Endothelial cell of umbilical vein (primary cell): ENCODE data around the gene DCLRE1B. TPM values are rescaled to one million over a fixed set of nuclear protein-coding genes. Genes with fewer than 3 reads are reported as not detected.

Experiments
- BruUV-seq: library from RNA; stranded (reverse); fragments of 400-500 nt; replicated peaks from 2 replicates; lab custom pipeline; 2021; lab: Mats Ljungman, UMichigan
- CTCF ChIA-PET: fragments of 300-600, 350-600 bp; sonication (Branson Sonifier 250); formaldehyde crosslinking; loops from one replicate; lab custom pipeline; 2021; ENCODE audit warnings: antibody characterized with exemption, inconsistent platforms; lab: Charles Lee
- POLR2A ChIA-PET: fragments of 300-600, 350-600 bp; sonication (Branson Sonifier 250); formaldehyde crosslinking; loops from one replicate; lab custom pipeline; 2021; ENCODE audit warnings: antibody characterized with exemption, inconsistent platforms; lab: Charles Lee
- DNase-seq: peaks from one replicate; pipeline ENCODE4 v3.0.0-alpha.2; 2011; ENCODE audit warnings: low read depth, low spot score
- FAIRE-seq: peaks from 2 replicates; lab custom pipeline; 2011; peaks lifted over from hg19 to GRCh38; lab: Jason Lieb, UNC
- H2AFZ ChIP-seq: 2 replicates; pipeline ENCODE4 v1.6.0; 2012; ENCODE audit warnings: low read depth, low read length, control low read depth, inconsistent platforms
- H3K27ac ChIP-seq: 2 replicates; pipeline ENCODE4 v1.5.1; 2011; ENCODE audit warnings: low read depth, mild to moderate bottlenecking, control low read depth, low read length, moderate library complexity; ENCODE audit not compliant: insufficient read depth
- H3K27me3 ChIP-seq, 2 experiments: 2 replicates each; pipeline versions ENCODE4 v1.6.0 to v1.6.1; 2011; ENCODE audit warnings: low read length in 2 of 2, mixed read lengths in 1 of 2; ENCODE audit not compliant: control insufficient read depth in 2 of 2, insufficient read depth in 2 of 2
- H3K36me3 ChIP-seq, 2 experiments: 2 replicates in 1 of 2; 3 replicates in 1 of 2; pipeline ENCODE4 v1.5.1; 2011; ENCODE audit warnings: low read length in 2 of 2, mild to moderate bottlenecking in 1 of 2, moderate library complexity in 1 of 2; ENCODE audit not compliant: control insufficient read depth in 2 of 2, insufficient read depth in 2 of 2; ENCODE audit errors: extremely low read depth in 1 of 2
- H3K4me1 ChIP-seq: 3 replicates; pipeline ENCODE4 v1.5.1; 2011; ENCODE audit warnings: mild to moderate bottlenecking, low read length; ENCODE audit not compliant: control insufficient read depth, insufficient read depth; ENCODE audit errors: extremely low read depth
- H3K4me2 ChIP-seq: 2 replicates; pipeline ENCODE4 v1.6.1; 2011; ENCODE audit warnings: low read length, control low read depth, mixed read lengths; ENCODE audit not compliant: insufficient read depth
- H3K4me3 ChIP-seq, 3 experiments: fragments of 200-600 bp in 1 of 3; sonication (generic), shearing (Covaris generic) in 1 of 3; replicated peaks in 1 of 3; 2 replicates each; pipeline ENCODE4 v1.5.1; 2011 to 2016; ENCODE audit warnings: control low read depth in 3 of 3, low read length in 3 of 3, mild to moderate bottlenecking in 2 of 3, inconsistent platforms in 1 of 3, low read depth in 1 of 3, moderate library complexity in 1 of 3; ENCODE audit not compliant: insufficient read depth in 1 of 3
- H3K79me2 ChIP-seq: 2 replicates; pipeline ENCODE4 v1.6.0; 2012; ENCODE audit warnings: low read length, inconsistent platforms; ENCODE audit not compliant: control insufficient read depth, insufficient read depth
- H3K9ac ChIP-seq: replicated peaks from 2 replicates; pipeline ENCODE3; 2011; ENCODE audit warnings: low read length, control low read depth; ENCODE audit not compliant: insufficient read depth; ENCODE audit errors: extremely low read depth
- H3K9me1 ChIP-seq: replicated peaks from 3 replicates; pipeline ENCODE4 v1.6.0; 2011; ENCODE audit warnings: mild to moderate bottlenecking, low read length; ENCODE audit not compliant: control insufficient read depth, insufficient read depth; ENCODE audit errors: extremely low read depth
- H3K9me3 ChIP-seq: replicated peaks from 2 replicates; pipeline ENCODE4 v1.5.1; 2012; ENCODE audit warnings: low read length, inconsistent platforms; ENCODE audit not compliant: control insufficient read depth, insufficient read depth
- H4K20me1 ChIP-seq: replicated peaks from 2 replicates; pipeline ENCODE3; 2011; ENCODE audit warnings: mild to moderate bottlenecking, low read length; ENCODE audit not compliant: control insufficient read depth, insufficient read depth; ENCODE audit errors: extremely low read depth
- CTCF ChIP-seq, 2 donors: IDR thresholded peaks; 1 replicate in 1 of 2; 2 replicates in 1 of 2; pipeline ENCODE4 v1.5.1; 2011; ENCODE audit warnings: low read length in 2 of 2, mild to moderate bottlenecking in 2 of 2, moderate library complexity in 2 of 2, control low read depth in 1 of 2, inconsistent platforms in 1 of 2, low read depth in 1 of 2; ENCODE audit not compliant: insufficient read depth in 1 of 2; ENCODE audit errors: extremely low read depth in 1 of 2
- EZH2 ChIP-seq: IDR thresholded peaks from 2 replicates; pipeline ENCODE4 v1.6.1; 2012; ENCODE audit warnings: borderline replicate concordance, low read depth, mild to moderate bottlenecking, moderate library complexity, low read length, inconsistent platforms; ENCODE audit not compliant: severe bottlenecking
- FOS ChIP-seq: IDR thresholded peaks from 2 replicates; pipeline ENCODE4 v1.6.1; 2011; ENCODE audit warnings: mild to moderate bottlenecking, low read length, moderate library complexity, borderline replicate concordance; ENCODE audit not compliant: insufficient read depth
- JUN ChIP-seq: IDR thresholded peaks from 2 replicates; pipeline ENCODE4 v1.6.1; 2011; ENCODE audit warnings: borderline replicate concordance, low read depth; ENCODE audit not compliant: insufficient read length, insufficient read depth
- POLR2AphosphoS5 ChIP-seq: IDR thresholded peaks from 2 replicates; pipeline ENCODE4 v1.6.1; 2012; ENCODE audit warnings: low read depth, mild to moderate bottlenecking, control low read depth, low read length, moderate library complexity; ENCODE audit not compliant: insufficient read depth
- dilution Hi-C: fragments of 300-500 bp; cut with MboI; formaldehyde crosslinking; loops from one replicate; pipeline ENCODE4 v1.15.0; 2019; ENCODE audit warnings: low sequenced_read_pairs; ENCODE audit not compliant: extremely low pct_ligation_motif_present
- intact Hi-C: fragments of 100-400 bp; cut with micrococcal nuclease; formaldehyde crosslinking; loops from one replicate; pipeline ENCODE4 v1.10.0; 2022
- polyA plus RNA-seq, 4 experiments: library from polyadenylated mRNA; depleted of rRNA in 3 of 4; stranded (reverse) in 3 of 4; unstranded in 1 of 4; fragments of >200 nt; gene quantifications; 2 replicates each; pipeline versions ENCODE4 v1.2.1 to v1.2.3, GENCODE V29; 2011 to 2012; ENCODE audit warnings: missing spikeins in 1 of 4
- total RNA-seq: library from RNA; stranded (reverse); gene quantifications from 2 replicates; pipeline ENCODE4 v1.2.3, GENCODE V29; 2021
- TF ChIP-seq, protein P1 (sequence below): IDR thresholded peaks from 2 replicates; pipeline ENCODE4 v1.6.1; 2011; ENCODE audit not compliant: insufficient read depth, insufficient read length

DCLRE1B gene
- total and polyA plus RNA-seq, 2 donors (not counting 3 experiments of a cell fraction or from before 2014, with no cell fraction given) = 5.6 to 10.7 TPM

- DNase-seq (no peak), FAIRE-seq (no peak)
- Histone ChIP-seq H3K4me3 (no peak overlapping the region), H3K9ac (no peak overlapping the region), H3K4me2 (no peak overlapping the region), H3K4me1 (peaks cover 14% of the 10 kb centered on the region), H4K20me1 (no peaks in the 10 kb centered on the region), H3K9me1 (no peaks in the 10 kb centered on the region), H3K36me3 (no peaks in the 10 kb centered on the region), H3K9me3 (no peaks in the 10 kb centered on the region), H3K27ac (no peak overlapping the region), H3K79me2 (no peaks in the 10 kb centered on the region), H3K27me3 (no peaks in the 10 kb centered on the region), H2AFZ (no peak overlapping the region)
- ChIA-PET POLR2A (interaction anchor here (0.9 kb wide), 1 partner anchor 45 kb away, joined by 5 read pairs; the partner anchor contains the start of gene AP4B1), CTCF (interaction anchor here (0.9 to 2.5 kb wide), 5 partner anchors 9 to 104 kb away, joined by 3 to 18 read pairs (median 3); no protein-coding TSS in a partner anchor)
- dilution Hi-C loops (no loop called here), intact Hi-C loops (no loop called here)
- TF ChIP-seq, protein P1, sequence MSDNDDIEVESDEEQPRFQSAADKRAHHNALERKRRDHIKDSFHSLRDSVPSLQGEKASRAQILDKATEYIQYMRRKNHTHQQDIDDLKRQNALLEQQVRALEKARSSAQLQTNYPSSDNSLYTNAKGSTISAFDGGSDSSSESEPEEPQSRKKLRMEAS = no peak
- no peak for TF ChIP-seq EZH2
- no peak for TF ChIP-seq POLR2AphosphoS5
- no peak for TF ChIP-seq FOS
- TF ChIP-seq JUN = no peak
- TF ChIP-seq CTCF (IDR thresholded peaks at IDR 0.05; ENCODE audit: extremely low read depth in 1 of 2, insufficient read depth in 1 of 2, low read depth in 1 of 2, low read length in 2 of 2) = no peak
- BruUV-seq = no TSS peak
Measured at GRCh38 chr1:113858982-113859381, 46.1 kb upstream of the DCLRE1B start.
